Measurements from ENCODE around the gene ARHGAP22.

The ARHGAP22 gene

DNA sequence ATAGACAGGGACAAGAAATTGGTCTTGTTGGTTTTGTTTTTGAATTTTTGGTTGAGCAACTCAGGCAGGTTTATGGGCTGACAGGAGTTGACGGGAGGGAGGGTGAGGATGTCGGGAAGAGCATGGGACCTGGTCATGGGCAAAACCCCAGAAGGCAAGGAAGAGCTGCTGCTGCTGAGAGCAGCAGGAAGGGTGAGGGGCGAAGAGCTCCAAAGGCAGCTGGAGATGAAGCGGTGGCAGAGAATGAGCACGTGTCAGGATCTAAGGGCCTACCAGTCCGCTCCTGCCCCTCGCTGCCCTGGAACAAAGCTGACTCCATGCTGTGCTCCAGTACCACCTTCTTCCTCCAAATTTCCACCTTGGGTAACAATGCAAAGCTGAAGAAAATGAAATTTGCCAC is 84.3 kb downstream of the ARHGAP22 start:
- H3K4me3 ChIP-seq (ENCODE audit: low read depth, low read length), result no peak overlapping the region
- TF ChIP-seq, protein P1, sequence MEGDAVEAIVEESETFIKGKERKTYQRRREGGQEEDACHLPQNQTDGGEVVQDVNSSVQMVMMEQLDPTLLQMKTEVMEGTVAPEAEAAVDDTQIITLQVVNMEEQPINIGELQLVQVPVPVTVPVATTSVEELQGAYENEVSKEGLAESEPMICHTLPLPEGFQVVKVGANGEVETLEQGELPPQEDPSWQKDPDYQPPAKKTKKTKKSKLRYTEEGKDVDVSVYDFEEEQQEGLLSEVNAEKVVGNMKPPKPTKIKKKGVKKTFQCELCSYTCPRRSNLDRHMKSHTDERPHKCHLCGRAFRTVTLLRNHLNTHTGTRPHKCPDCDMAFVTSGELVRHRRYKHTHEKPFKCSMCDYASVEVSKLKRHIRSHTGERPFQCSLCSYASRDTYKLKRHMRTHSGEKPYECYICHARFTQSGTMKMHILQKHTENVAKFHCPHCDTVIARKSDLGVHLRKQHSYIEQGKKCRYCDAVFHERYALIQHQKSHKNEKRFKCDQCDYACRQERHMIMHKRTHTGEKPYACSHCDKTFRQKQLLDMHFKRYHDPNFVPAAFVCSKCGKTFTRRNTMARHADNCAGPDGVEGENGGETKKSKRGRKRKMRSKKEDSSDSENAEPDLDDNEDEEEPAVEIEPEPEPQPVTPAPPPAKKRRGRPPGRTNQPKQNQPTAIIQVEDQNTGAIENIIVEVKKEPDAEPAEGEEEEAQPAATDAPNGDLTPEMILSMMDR (IDR thresholded peaks at IDR 0.05; ENCODE audit: low read depth, low read length), result no peak

- TF ChIP-seq, protein P1 (IDR thresholded peaks at IDR 0.05; ENCODE audit: low read depth, low read length), result no peak
- H3K4me3 ChIP-seq (ENCODE audit: low read depth, low read length), result no peak overlapping the region
Observed at GRCh38 chr10:48520184-48520506, 84.7 kb downstream of the ARHGAP22 start.

- TF ChIP-seq, protein P1 (IDR thresholded peaks at IDR 0.05; ENCODE audit: low read depth, low read length), result no peak
- H3K4me3 ChIP-seq (ENCODE audit: low read depth, low read length), result no peak overlapping the region
Observed at GRCh38 chr10:48519481-48520183, 85.2 kb downstream of the ARHGAP22 start.

DNA sequence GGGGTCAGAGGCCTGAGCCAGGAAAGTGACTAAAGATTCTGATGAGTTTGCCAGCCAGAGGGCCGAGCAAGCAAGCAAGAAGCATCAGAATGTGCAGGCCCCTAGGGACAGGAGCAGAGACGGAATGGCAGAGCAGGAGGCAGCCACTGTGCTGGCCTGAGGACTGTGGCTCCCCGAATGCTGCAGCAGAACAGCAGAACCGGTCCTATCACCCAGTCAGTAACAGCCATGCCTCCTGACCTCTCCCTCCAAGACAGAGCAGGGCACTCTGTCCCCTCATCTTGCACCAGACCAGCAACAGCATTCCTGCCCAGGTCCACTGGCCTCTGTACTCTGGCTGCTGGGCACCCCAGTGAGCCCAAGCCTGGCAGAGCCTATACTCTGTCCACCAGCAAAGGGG is 85.9 kb downstream of the ARHGAP22 start:
- TF ChIP-seq, protein P1 (IDR thresholded peaks at IDR 0.05; ENCODE audit: low read depth, low read length), result no peak
- no peak overlapping the region for H3K4me3 ChIP-seq (ENCODE audit: low read depth, low read length)

- H3K4me3 ChIP-seq (ENCODE audit: low read depth, low read length), result no peak overlapping the region
- TF ChIP-seq, protein P1 (IDR thresholded peaks at IDR 0.05; ENCODE audit: low read depth, low read length), result no peak
Observed at GRCh38 chr10:48517911-48518811, 86.7 kb downstream of the ARHGAP22 start.

DNA sequence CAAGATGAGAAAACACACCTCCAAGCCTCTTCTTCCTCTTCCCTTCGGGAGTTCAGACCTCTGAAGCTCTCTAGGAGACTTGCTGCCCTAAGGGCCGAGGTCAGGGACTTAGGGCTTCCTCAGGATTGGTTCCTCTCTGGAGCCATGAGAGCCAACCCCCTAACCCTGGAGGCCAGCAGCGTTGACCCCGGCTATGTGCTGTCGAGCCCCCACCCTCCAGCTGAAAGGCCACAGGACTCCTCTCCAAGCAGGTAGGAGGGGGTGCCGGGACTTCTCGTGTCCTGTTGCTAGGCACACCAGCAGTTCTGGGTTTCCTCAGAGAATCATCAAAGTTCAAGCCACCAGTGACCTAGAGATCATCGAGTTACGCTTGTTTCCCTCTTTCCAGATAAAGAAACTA is 87.4 kb downstream of the ARHGAP22 start:
- H3K4me3 ChIP-seq (ENCODE audit: low read depth, low read length), result no peak overlapping the region
- TF ChIP-seq, protein P1 (IDR thresholded peaks at IDR 0.05; ENCODE audit: low read depth, low read length), result no peak

DNA sequence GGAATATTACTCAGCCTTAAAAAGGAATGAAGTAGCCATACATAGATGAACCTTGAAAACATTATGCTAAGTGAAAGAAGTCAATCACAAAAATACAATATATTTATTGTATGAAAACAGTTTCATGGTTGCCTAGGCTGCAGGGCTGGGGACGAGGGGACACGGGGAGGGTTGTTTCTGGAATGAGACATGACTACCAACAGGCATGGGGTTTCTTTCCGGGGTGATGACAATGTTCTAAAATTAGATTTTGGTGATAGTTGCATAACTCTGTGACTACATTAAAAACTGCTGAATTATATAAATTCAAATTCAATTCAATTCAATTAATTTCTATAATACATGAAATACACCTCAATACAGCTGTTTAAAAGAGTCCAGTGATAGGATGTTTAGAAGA is 88.0 kb downstream of the ARHGAP22 start:
- TF ChIP-seq, protein P1 (IDR thresholded peaks at IDR 0.05; ENCODE audit: low read depth, low read length), result no peak
- no peak overlapping the region for H3K4me3 ChIP-seq (ENCODE audit: low read depth, low read length)
